GM18507 (cell line): ENCODE measurements around the gene FRY.

Source experiments
- DNase-seq: peaks from one replicate; pipeline ENCODE4 v3.0.0; 2011; ENCODE audit warnings: low read depth; ENCODE audit not compliant: insufficient read length; ENCODE audit errors: extremely low spot score
- FAIRE-seq: peaks from 2 replicates; lab custom pipeline; 2011; peaks lifted over from hg19 to GRCh38; lab: Jason Lieb, UNC

The FRY gene

GRCh38 chr13:32067149-32067961 is 35.8 kb downstream of the FRY start:
- FAIRE-seq: no peak
- DNase-seq: no peak

- no peak for FAIRE-seq
- DNase-seq: no peak
Observed at GRCh38 chr13:32068255-32068654, 36.7 kb downstream of the FRY start.

GRCh38 chr13:32073180-32073864 is 41.7 kb downstream of the FRY start:
- no peak for FAIRE-seq

GRCh38 chr13:32075170-32075851 is 43.7 kb downstream of the FRY start:
- FAIRE-seq: no peak
- no peak for DNase-seq

More at GRCh38 chr13:32073180-32073864, 41.7 kb downstream of the FRY start:
- no peak for DNase-seq

GRCh38 chr13:32079587-32079986 is 48.0 kb downstream of the FRY start:
- no peak for FAIRE-seq
- DNase-seq: no peak

- DNase-seq: no peak
- FAIRE-seq: no peak
Observed at GRCh38 chr13:32080328-32080744, 48.8 kb downstream of the FRY start.

GRCh38 chr13:32081591-32081990 is 50.0 kb downstream of the FRY start:
- no peak for FAIRE-seq
- no peak for DNase-seq

- FAIRE-seq (no peak), DNase-seq (no peak)
Observed at GRCh38 chr13:32086366-32086765, 54.8 kb downstream of the FRY start.

GRCh38 chr13:32086791-32087441 is 55.3 kb downstream of the FRY start:
- DNase-seq: no peak
- no peak for FAIRE-seq

GRCh38 chr13:32087955-32088747 is 56.6 kb downstream of the FRY start:
- FAIRE-seq (no peak), DNase-seq (no peak)

GRCh38 chr13:32092496-32092895 is 60.9 kb downstream of the FRY start:
- DNase-seq: no peak
- FAIRE-seq: no peak

- FAIRE-seq (no peak), DNase-seq (no peak)
Observed at GRCh38 chr13:32093006-32093405, 61.4 kb downstream of the FRY start.

GRCh38 chr13:32098272-32098671 is 66.7 kb downstream of the FRY start:
- no peak for FAIRE-seq
- DNase-seq: no peak

- DNase-seq: no peak
- FAIRE-seq: no peak
Observed at GRCh38 chr13:32105653-32106313, 74.2 kb downstream of the FRY start.

GRCh38 chr13:32107474-32107873 is 75.9 kb downstream of the FRY start:
- DNase-seq: no peak

GRCh38 chr13:32107973-32108372 is 76.4 kb downstream of the FRY start:
- FAIRE-seq: no peak
- DNase-seq: no peak

More at GRCh38 chr13:32107474-32107873, 75.9 kb downstream of the FRY start:
- FAIRE-seq: no peak

GRCh38 chr13:32113532-32113931 is 82.0 kb downstream of the FRY start:
- FAIRE-seq (no peak), DNase-seq (no peak)

- DNase-seq: no peak
- no peak for FAIRE-seq
Observed at GRCh38 chr13:32114284-32114950, 82.8 kb downstream of the FRY start.
